K562 (cell line): ENCODE results near the gene TMEM204. TPM values are rescaled to one million over a fixed set of nuclear protein-coding genes. Genes with fewer than 3 reads are reported as not detected.

Experiments
- ARID2 ChIP-seq: fragments of 450-650 bp; IDR thresholded peaks from 2 replicates; pipeline ENCODE4 v1.6.1; 2017; ENCODE audit warnings: antibody characterized with exemption, mild to moderate bottlenecking
- BHLHE40 ChIP-seq: IDR thresholded peaks from 2 replicates; pipeline ENCODE4 v1.6.1; 2011; ENCODE audit warnings: low read length, improper control_type of control experiment
- ELF1 ChIP-seq: fragments of 200-800 bp; sonication (Bioruptor generic); IDR thresholded peaks from 2 replicates; pipeline ENCODE4 v1.6.1; 2016; ENCODE audit warnings: missing genetic modification characterization, missing compliant biosample characterization
- GATA2 ChIP-seq: sonication (generic); formaldehyde crosslinking; IDR thresholded peaks from 2 replicates; pipeline ENCODE4 v1.4.0; 2020; ENCODE audit warnings: mild to moderate bottlenecking, missing genetic modification reagents
- HDAC2 ChIP-seq: fragments of 450-650 bp; IDR thresholded peaks from 2 replicates; pipeline ENCODE4 v1.6.1; 2016; ENCODE audit warnings: mild to moderate bottlenecking
- HLTF ChIP-seq: fragments of 450-650 bp; IDR thresholded peaks from 2 replicates; pipeline ENCODE4 v1.6.1; 2016
- JUN ChIP-seq, 2 experiments: sonication (generic) in 1 of 2; formaldehyde crosslinking in 1 of 2; IDR thresholded peaks; 2 replicates each; pipeline versions ENCODE4 v1.6.1 to v1.8.0; 2012 to 2022; ENCODE audit warnings: borderline replicate concordance in 2 of 2, mild to moderate bottlenecking in 2 of 2, improper control_type of control experiment in 1 of 2, low read depth in 1 of 2, low read length in 1 of 2, missing genetic modification reagents in 1 of 2
- KDM2B ChIP-seq: fragments of 250-450 bp; sonication (Bioruptor Pico); IDR thresholded peaks from 2 replicates; pipeline ENCODE4 v1.8.0; 2021; ENCODE audit warnings: mild to moderate bottlenecking, moderate library complexity
- L3MBTL2 ChIP-seq: fragments of 450-650 bp; IDR thresholded peaks from 2 replicates; pipeline ENCODE4 v1.6.1; 2016; ENCODE audit warnings: mild to moderate bottlenecking, moderate library complexity
- MAZ ChIP-seq, 2 experiments: fragments of 450-650 bp in 1 of 2; sonication (generic) in 1 of 2; formaldehyde crosslinking; IDR thresholded peaks in 1 of 2; conservative IDR thresholded peaks in 1 of 2; 2 replicates each; pipeline versions ENCODE4 v1.4.0 to v1.5.0; 2020; ENCODE audit warnings: mild to moderate bottlenecking in 1 of 2, missing genetic modification reagents in 1 of 2
- NELFE ChIP-seq: IDR thresholded peaks from 2 replicates; pipeline ENCODE4 v1.6.1; 2011; ENCODE audit warnings: mild to moderate bottlenecking; ENCODE audit not compliant: insufficient read depth, insufficient read length
- NEUROD1 ChIP-seq: fragments of 150-350 bp; IDR thresholded peaks from 2 replicates; pipeline ENCODE4 v1.6.1; 2014; ENCODE audit warnings: borderline replicate concordance, low read length, low read depth; ENCODE audit not compliant: partially characterized antibody
- RB1 ChIP-seq: fragments of 450-650 bp; IDR thresholded peaks from 2 replicates; pipeline ENCODE4 v1.6.1; 2017; ENCODE audit warnings: low read depth, mild to moderate bottlenecking
- RFX7 ChIP-seq: fragments of 250-450 bp; sonication (Bioruptor Pico); IDR thresholded peaks from 2 replicates; pipeline ENCODE4 v1.5.1; 2021; ENCODE audit warnings: mild to moderate bottlenecking
- ZNF12 ChIP-seq: sonication (generic); formaldehyde crosslinking; IDR thresholded peaks from 2 replicates; pipeline ENCODE4 v1.4.0; 2020; ENCODE audit warnings: mild to moderate bottlenecking, missing genetic modification reagents
- ZNF134 ChIP-seq: fragments of 250-450 bp; sonication (Bioruptor Pico); conservative IDR thresholded peaks from 2 replicates; pipeline ENCODE4 v1.4.0; 2020
- polyA plus RNA-seq, 8 experiments: library from polyadenylated mRNA; depleted of rRNA in 4 of 8; stranded (reverse) in 5 of 8; unstranded in 3 of 8; fragments of >200 nt; fragmentation: Nextera tagmentation in 2 of 8; fragmentation: Illumina TruSeq in 1 of 8; extraction: Ambion mirVana in 2 of 8; extraction: Trizol in 1 of 8; gene quantifications; 2 replicates each; pipeline versions ENCODE4 v1.2.1 to v1.2.3, GENCODE V29; 2011 to 2014; ENCODE audit warnings: inconsistent platforms in 1 of 8, missing spikeins in 1 of 8
- total RNA-seq, 7 experiments: library from RNA; depleted of rRNA in 6 of 7; stranded (reverse); fragments of >200 nt in 6 of 7; fragmentation: Illumina TruSeq in 2 of 7; extraction: Trizol in 2 of 7; gene quantifications; 2 replicates each; pipeline versions ENCODE4 v1.2.1 to v1.2.3, GENCODE V29; 2011 to 2021; ENCODE audit warnings: low replicate concordance in 1 of 7
- TF ChIP-seq, protein P1 (sequence below), 2 experiments: fragments of 450-650 bp; formaldehyde crosslinking in 1 of 2; IDR thresholded peaks; 2 replicates each; pipeline versions ENCODE4 v1.4.0 to v1.6.1; 2014 to 2020; ENCODE audit warnings: mild to moderate bottlenecking in 2 of 2, borderline replicate concordance in 1 of 2, low read depth in 1 of 2
- TF ChIP-seq, protein P2 (sequence below): fragments of 450-650 bp; IDR thresholded peaks from 2 replicates; pipeline ENCODE4 v1.6.1; 2016; ENCODE audit warnings: borderline replicate concordance

TMEM204 gene
- total and polyA plus RNA-seq, 9 of the 15 experiments (the other 6 are each of a cell fraction or from before 2014, with no cell fraction given): 0.04 to 0.18 TPM; not detected in 7

DNA sequence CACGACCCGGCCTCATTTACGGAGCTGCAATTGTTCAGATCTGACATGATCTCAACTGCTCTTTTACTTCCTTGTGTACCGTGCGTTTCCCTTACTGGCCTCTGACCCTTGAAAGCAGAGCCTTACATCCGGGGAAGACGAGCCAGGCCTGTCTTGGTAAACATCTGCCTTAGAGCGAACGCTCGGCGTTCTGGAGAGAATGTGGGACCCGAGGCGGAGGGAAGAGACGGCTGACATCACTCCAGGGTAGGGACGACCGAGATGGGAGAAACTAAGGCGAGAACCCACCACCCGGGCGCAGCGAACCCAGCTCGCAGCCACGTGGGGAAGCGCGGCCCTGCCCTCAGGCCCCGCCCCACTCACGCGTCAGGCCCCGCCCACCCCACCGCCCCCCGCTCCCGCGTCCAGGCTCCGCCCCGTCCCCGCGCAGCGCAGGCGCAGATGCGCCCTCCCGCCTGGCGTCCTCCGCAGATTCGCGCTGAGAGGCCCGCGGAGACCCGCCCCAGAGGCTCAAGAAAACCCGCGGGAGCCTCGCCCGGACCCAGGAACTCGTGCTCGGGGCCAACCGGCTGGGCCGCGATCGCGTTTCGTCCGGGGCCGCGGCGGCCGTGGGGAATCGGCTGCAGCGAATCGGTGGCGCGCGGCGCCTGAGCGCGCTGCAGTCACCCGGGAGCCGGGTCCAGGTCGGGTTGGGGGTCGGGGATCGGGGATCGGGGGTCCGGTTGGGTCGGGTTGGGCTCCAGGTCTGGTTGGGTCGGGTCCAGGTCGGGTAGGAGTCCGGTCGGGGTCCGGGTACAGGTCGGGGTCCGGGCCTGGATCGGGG is 40.3 kb upstream of the TMEM204 start, which contains the start of gene TELO2 (continued):
- TF ChIP-seq, protein P1, sequence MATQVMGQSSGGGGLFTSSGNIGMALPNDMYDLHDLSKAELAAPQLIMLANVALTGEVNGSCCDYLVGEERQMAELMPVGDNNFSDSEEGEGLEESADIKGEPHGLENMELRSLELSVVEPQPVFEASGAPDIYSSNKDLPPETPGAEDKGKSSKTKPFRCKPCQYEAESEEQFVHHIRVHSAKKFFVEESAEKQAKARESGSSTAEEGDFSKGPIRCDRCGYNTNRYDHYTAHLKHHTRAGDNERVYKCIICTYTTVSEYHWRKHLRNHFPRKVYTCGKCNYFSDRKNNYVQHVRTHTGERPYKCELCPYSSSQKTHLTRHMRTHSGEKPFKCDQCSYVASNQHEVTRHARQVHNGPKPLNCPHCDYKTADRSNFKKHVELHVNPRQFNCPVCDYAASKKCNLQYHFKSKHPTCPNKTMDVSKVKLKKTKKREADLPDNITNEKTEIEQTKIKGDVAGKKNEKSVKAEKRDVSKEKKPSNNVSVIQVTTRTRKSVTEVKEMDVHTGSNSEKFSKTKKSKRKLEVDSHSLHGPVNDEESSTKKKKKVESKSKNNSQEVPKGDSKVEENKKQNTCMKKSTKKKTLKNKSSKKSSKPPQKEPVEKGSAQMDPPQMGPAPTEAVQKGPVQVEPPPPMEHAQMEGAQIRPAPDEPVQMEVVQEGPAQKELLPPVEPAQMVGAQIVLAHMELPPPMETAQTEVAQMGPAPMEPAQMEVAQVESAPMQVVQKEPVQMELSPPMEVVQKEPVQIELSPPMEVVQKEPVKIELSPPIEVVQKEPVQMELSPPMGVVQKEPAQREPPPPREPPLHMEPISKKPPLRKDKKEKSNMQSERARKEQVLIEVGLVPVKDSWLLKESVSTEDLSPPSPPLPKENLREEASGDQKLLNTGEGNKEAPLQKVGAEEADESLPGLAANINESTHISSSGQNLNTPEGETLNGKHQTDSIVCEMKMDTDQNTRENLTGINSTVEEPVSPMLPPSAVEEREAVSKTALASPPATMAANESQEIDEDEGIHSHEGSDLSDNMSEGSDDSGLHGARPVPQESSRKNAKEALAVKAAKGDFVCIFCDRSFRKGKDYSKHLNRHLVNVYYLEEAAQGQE (IDR thresholded peaks at IDR 0.05; ENCODE audit: borderline replicate concordance): no peak
- TF ChIP-seq, protein P1 (CRISPR knock-in tag; IDR thresholded peaks at IDR 0.05; ENCODE audit: low read depth): no peak
- TF ChIP-seq HLTF (no peak), NELFE (no peak), KDM2B (CRISPR knock-in tag) (peak; percentile 9; the same call in 1 of the 2 replicates), ZNF12 (CRISPR knock-in tag) (0 out of 2 replicates have a peak, but pooled peaks have one; percentile 16), ARID2 (no peak), ZNF134 (no peak), RB1 (peak; percentile 97), HDAC2 (peak; percentile 83; the same call in 1 of the 2 replicates), NEUROD1 (peak; percentile 41), BHLHE40 (peak; percentile 26), GATA2 (0 out of 2 replicates have a peak, but pooled peaks have one; percentile 11), RFX7 (no peak), L3MBTL2 (peak; percentile 96), ELF1 (tag) (peak; percentile 73), JUN (IDR thresholded peaks at IDR 0.05; ENCODE audit: borderline replicate concordance, low read depth, low read length) (no peak), JUN (CRISPR knock-in tag; IDR thresholded peaks at IDR 0.05; ENCODE audit: borderline replicate concordance) (0 out of 2 replicates have a peak, but pooled peaks have one; percentile 52), MAZ (CRISPR knock-in tag; conservative IDR thresholded peaks at IDR 0.05 in 1 of 2, IDR thresholded peaks at IDR 0.05 in 1 of 2) (peak; percentile 54 to 81; a peak in 3 of 4 replicates)
- TF ChIP-seq, protein P2, sequence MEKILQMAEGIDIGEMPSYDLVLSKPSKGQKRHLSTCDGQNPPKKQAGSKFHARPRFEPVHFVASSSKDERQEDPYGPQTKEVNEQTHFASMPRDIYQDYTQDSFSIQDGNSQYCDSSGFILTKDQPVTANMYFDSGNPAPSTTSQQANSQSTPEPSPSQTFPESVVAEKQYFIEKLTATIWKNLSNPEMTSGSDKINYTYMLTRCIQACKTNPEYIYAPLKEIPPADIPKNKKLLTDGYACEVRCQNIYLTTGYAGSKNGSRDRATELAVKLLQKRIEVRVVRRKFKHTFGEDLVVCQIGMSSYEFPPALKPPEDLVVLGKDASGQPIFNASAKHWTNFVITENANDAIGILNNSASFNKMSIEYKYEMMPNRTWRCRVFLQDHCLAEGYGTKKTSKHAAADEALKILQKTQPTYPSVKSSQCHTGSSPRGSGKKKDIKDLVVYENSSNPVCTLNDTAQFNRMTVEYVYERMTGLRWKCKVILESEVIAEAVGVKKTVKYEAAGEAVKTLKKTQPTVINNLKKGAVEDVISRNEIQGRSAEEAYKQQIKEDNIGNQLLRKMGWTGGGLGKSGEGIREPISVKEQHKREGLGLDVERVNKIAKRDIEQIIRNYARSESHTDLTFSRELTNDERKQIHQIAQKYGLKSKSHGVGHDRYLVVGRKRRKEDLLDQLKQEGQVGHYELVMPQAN: peak; percentile 91
